ENCODE data around the gene TGFA. TPM values are rescaled to one million over a fixed set of nuclear protein-coding genes. Genes with fewer than 3 reads are reported as not detected.

Gene TGFA
- total and polyA plus RNA-seq, 10 of the 15 experiments (the other 5 are each of a cell fraction or from before 2014, with no cell fraction given) = 0.03 to 0.23 TPM; not detected in 8

DNA sequence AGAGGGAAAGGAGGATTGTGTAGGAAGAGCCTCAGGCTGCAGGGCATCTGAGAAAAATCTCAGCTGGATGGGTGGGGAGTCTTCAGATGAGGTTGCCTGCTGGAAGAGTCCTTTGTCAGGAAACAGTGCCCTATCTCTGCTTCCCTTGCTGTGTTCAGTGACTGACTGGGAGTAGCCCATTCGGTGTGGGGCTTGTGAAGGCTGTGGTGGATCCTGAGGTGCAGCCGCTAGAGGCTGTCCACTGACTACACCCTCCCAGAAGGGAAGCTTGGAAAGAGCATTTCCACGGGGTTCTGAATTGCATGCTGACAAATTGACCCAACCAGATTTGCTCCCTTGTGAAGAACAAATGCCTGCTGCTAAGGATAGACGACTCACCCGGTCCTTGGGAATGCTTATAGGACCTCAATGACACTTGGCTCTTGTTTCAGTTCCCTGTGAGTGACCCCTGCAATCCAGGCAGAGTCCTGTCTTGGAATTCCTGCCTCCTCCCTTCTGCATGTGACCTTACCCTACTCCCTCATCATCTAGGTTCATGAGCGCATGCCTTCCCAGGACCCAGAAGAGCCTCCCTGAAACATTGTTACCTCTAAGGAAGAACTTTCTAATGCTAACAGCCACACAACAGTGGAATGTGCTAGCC, 142.0 kb downstream of the TGFA start:
- ATAC-seq = no peak
- Histone ChIP-seq H3K36me3 (ENCODE audit: control insufficient read depth in 2 of 2, insufficient read depth in 2 of 2, low read length in 1 of 2) (no peaks in the 10 kb centered on the region), H3K9me3 (replicated peaks; ENCODE audit: control insufficient read depth, insufficient read depth, low read length) (no peaks in the 10 kb centered on the region), H3K9ac (ENCODE audit: control insufficient read depth, insufficient read depth, low read length) (no peak overlapping the region), H3K79me2 (ENCODE audit: control insufficient read depth, insufficient read depth, low read length) (no peaks in the 10 kb centered on the region), H3K4me2 (ENCODE audit: control insufficient read depth, insufficient read depth) (no peak overlapping the region), H4K20me1 (ENCODE audit: control insufficient read depth, insufficient read depth) (no peaks in the 10 kb centered on the region), H3K4me1 (ENCODE audit: control insufficient read depth, insufficient read depth, low read length) (no peaks in the 10 kb centered on the region), H3K4me3 (no peak overlapping the region), H2AFZ (ENCODE audit: control insufficient read depth, low read depth, low read length) (no peak overlapping the region), H3K27me3 (replicated peaks in 1 of 2; ENCODE audit: control insufficient read depth in 2 of 2, insufficient read depth in 2 of 2, low read length in 1 of 2) (peaks cover 1 to 7% of the 10 kb centered on the region in 2 experiments; a peak in 2 of 4 replicates), H3K27ac (ENCODE audit: control insufficient read depth, insufficient read depth) (no peak overlapping the region)
- in situ Hi-C loops (cut with MboI) = no loop called here
- no peak for DNase-seq (ENCODE audit: low read depth, low spot score)
- SMC1A ChIA-PET (ENCODE audit: uncharacterized antibody, unreplicated experiment) = no interaction called here
- FAIRE-seq = no peak
- no TSS peak for BruUV-seq (replicated peaks)
- intact Hi-C loops (cut with micrococcal nuclease; ENCODE audit: unreplicated experiment) = no loop called here
- CTCF ChIA-PET = interaction anchor here (1.1 kb wide), 1 partner anchor 22 kb away, joined by 4 read pairs; no protein-coding TSS in a partner anchor
- POLR2A ChIA-PET = no interaction called here
- TF ChIP-seq SREBF1 (IDR thresholded peaks at IDR 0.05; ENCODE audit: low read length) = no peak
- no peak for TF ChIP-seq HCFC1 (IDR thresholded peaks at IDR 0.05; ENCODE audit: low read length)
- TF ChIP-seq MXI1 (IDR thresholded peaks at IDR 0.05; ENCODE audit: low read depth, low read length) = no peak
- no peak for TF ChIP-seq ZNF384 (IDR thresholded peaks at IDR 0.05; ENCODE audit: borderline replicate concordance, low read depth, low read length)
- RAD21 ChIA-PET (ENCODE audit: unreplicated experiment) = no interaction called here
- WGBS (ENCODE audit: insufficient coverage, insufficient replicate concordance, low lambda C conversion rate, missing lambda C conversion rate) = 30% methylated on average over 6 of the region's 6 CpGs

DNA sequence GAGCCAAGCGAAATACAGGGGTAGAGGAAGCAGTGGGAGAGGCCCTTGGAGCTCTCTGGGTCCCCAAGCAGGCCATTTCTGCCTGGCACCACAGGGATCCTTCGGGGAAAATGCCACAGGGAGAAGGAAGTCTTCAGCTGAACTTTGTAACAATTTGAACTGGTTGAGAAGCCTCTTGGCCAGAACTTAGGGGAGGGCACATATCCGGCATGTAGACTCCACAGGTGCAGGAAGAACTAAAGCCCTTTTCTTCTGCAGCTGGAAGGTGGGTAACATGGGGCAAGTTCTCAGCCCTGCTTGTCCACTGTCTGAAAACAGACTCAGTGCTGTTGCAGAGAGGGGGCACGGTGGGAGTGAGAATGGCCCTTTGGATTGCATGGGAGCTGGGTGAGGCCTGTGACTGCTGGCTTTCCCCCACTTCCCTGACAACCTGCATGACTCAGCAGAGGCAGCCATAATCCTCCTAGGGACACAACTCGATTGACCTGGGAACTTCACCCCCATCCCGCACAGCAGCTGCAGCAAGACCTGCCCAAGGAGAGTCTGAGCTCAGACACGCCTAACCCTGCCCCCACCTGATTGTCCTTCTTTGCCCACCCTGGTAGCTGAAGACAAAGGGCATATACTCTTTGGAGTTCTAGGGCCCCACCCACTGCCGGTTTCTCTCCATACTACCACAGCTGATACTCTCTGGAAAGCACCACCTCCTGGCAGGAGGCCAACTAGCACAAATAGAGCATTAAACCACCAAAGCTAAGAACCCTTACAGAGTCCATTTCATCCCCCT, 150.2 kb downstream of the TGFA start:
- H3K36me3 ChIP-seq (ENCODE audit: control insufficient read depth in 2 of 2, insufficient read depth in 2 of 2, low read length in 1 of 2) = no peaks in the 10 kb centered on the region
- ChIA-PET SMC1A (ENCODE audit: uncharacterized antibody, unreplicated experiment) (interaction anchor here (1.1 kb wide), 1 partner anchor 100 kb away, joined by 3 read pairs; no protein-coding TSS in a partner anchor), POLR2A (no interaction called here), RAD21 (ENCODE audit: unreplicated experiment) (no interaction called here), CTCF (interaction anchor here (1.8 kb wide), 1 partner anchor 99 kb away, joined by 6 read pairs; no protein-coding TSS in a partner anchor)
- DNase-seq (ENCODE audit: low read depth, low spot score) (no peak), FAIRE-seq (no peak), ATAC-seq (no peak)
- BruUV-seq (replicated peaks) = no TSS peak
- no peaks in the 10 kb centered on the region for H3K9me3 ChIP-seq (replicated peaks; ENCODE audit: control insufficient read depth, insufficient read depth, low read length)
- no peaks in the 10 kb centered on the region for H3K4me1 ChIP-seq (ENCODE audit: control insufficient read depth, insufficient read depth, low read length)
- 22% methylated on average over 8 of the region's 8 CpGs for WGBS (ENCODE audit: insufficient coverage, insufficient replicate concordance, low lambda C conversion rate, missing lambda C conversion rate)
- H3K27me3 ChIP-seq (replicated peaks in 1 of 2; ENCODE audit: control insufficient read depth in 2 of 2, insufficient read depth in 2 of 2, low read length in 1 of 2) = peaks cover 0 to 2% of the 10 kb centered on the region in 2 experiments
- H3K9ac ChIP-seq (ENCODE audit: control insufficient read depth, insufficient read depth, low read length) = no peak overlapping the region
- no peak overlapping the region for H3K4me3 ChIP-seq
- intact Hi-C loops (cut with micrococcal nuclease; ENCODE audit: unreplicated experiment) = no loop called here
- H2AFZ ChIP-seq (ENCODE audit: control insufficient read depth, low read depth, low read length) = no peak overlapping the region
- no peak overlapping the region for H3K27ac ChIP-seq (ENCODE audit: control insufficient read depth, insufficient read depth)
- H3K4me2 ChIP-seq (ENCODE audit: control insufficient read depth, insufficient read depth) = no peak overlapping the region
- no peaks in the 10 kb centered on the region for H3K79me2 ChIP-seq (ENCODE audit: control insufficient read depth, insufficient read depth, low read length)
- TF ChIP-seq SMC3 (IDR thresholded peaks at IDR 0.05; ENCODE audit: borderline replicate concordance, low read length) = no peak
- TF ChIP-seq ZSCAN29 (IDR thresholded peaks at IDR 0.05) = no peak
- TF ChIP-seq SREBF2 (IDR thresholded peaks at IDR 0.05; ENCODE audit: low read length) = no peak
- no peak for TF ChIP-seq GATAD2B (conservative IDR thresholded peaks at IDR 0.05; ENCODE audit: low read depth)
- TF ChIP-seq, protein P1, sequence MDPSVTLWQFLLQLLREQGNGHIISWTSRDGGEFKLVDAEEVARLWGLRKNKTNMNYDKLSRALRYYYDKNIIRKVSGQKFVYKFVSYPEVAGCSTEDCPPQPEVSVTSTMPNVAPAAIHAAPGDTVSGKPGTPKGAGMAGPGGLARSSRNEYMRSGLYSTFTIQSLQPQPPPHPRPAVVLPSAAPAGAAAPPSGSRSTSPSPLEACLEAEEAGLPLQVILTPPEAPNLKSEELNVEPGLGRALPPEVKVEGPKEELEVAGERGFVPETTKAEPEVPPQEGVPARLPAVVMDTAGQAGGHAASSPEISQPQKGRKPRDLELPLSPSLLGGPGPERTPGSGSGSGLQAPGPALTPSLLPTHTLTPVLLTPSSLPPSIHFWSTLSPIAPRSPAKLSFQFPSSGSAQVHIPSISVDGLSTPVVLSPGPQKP (IDR thresholded peaks at IDR 0.05; ENCODE audit: low read depth, low read length) = no peak
- TF ChIP-seq RCOR1 (conservative IDR thresholded peaks at IDR 0.05; ENCODE audit: low read depth, low read length) = no peak
- no peaks in the 10 kb centered on the region for H4K20me1 ChIP-seq (ENCODE audit: control insufficient read depth, insufficient read depth)
- in situ Hi-C loops (cut with MboI) = no loop called here
